Skeletal muscle satellite cell (primary cell): ENCODE data around the gene ANKZF1.
A peak's percentile ranks its signal among the peaks of the same experiment; 100 is the strongest.

Source experiments
- H3K27me3 ChIP-seq: 2 replicates; pipeline ENCODE4 v1.7.0; 2013; ENCODE audit warnings: low read length; ENCODE audit not compliant: control insufficient read depth, insufficient read depth
- H3K36me3 ChIP-seq: 2 replicates; pipeline ENCODE4 v1.7.0; 2013; ENCODE audit warnings: mild to moderate bottlenecking, control low read depth, low read length; ENCODE audit not compliant: insufficient read depth
- H3K4me1 ChIP-seq: 2 replicates; pipeline ENCODE4 v1.7.0; 2013; ENCODE audit warnings: low read length; ENCODE audit not compliant: control insufficient read depth, insufficient read depth
- H3K4me2 ChIP-seq: 2 replicates; pipeline ENCODE4 v1.7.0; 2013; ENCODE audit warnings: mild to moderate bottlenecking, low read length
- H3K4me3 ChIP-seq: 2 replicates; pipeline ENCODE4 v1.7.0; 2013; ENCODE audit warnings: low read length
- H3K9ac ChIP-seq: 2 replicates; pipeline ENCODE4 v1.7.0; 2013; ENCODE audit warnings: mild to moderate bottlenecking, low read depth, low read length, moderate library complexity
- H3K9me3 ChIP-seq: replicated peaks from 2 replicates; pipeline ENCODE4 v1.7.0; 2013; ENCODE audit warnings: mild to moderate bottlenecking, control low read depth, low read length

ANKZF1 gene

GRCh38 chr2:219234331-219234730 is 4.7 kb downstream of the ANKZF1 start:
- H3K27me3 ChIP-seq = no peaks in the 10 kb centered on the region
- no peak overlapping the region for H3K9ac ChIP-seq
- no peak overlapping the region for H3K4me2 ChIP-seq
- H3K4me1 ChIP-seq = peaks cover 3% of the 10 kb centered on the region
- peaks cover 65% of the 10 kb centered on the region for H3K36me3 ChIP-seq
- no peak overlapping the region for H3K4me3 ChIP-seq
- H3K9me3 ChIP-seq = no peaks in the 10 kb centered on the region

DNA sequence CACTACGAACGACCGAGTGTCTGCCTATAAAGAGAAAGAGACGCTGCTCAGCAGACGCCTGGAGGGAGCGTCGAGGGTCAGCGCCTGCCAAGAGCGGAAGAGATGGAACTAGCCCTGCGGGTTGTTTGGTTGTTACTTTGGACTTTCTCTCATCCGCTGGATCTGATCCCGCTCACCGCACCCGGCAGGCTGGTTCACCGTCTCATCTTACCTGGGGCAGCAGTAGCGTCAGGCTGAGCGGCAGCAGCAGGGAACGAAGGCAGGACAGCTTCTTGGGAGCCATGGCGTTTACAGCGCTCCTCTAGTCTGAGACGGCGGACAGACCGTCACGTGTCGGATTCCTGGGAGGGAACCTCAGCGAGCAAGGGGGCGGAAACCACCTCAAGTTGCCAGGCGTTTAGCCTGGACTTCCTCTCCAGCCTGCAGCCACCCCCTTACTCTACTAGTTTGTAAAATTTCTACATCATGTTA is 13.7 kb downstream of the ANKZF1 start:
- H3K9ac ChIP-seq = no peak overlapping the region
- no peaks in the 10 kb centered on the region for H3K27me3 ChIP-seq
- peaks cover 23% of the 10 kb centered on the region for H3K4me1 ChIP-seq
- no peaks in the 10 kb centered on the region for H3K9me3 ChIP-seq
- H3K4me2 ChIP-seq = no peak overlapping the region
- H3K4me3 ChIP-seq = no peak overlapping the region
- peaks cover 17% of the 10 kb centered on the region for H3K36me3 ChIP-seq

DNA sequence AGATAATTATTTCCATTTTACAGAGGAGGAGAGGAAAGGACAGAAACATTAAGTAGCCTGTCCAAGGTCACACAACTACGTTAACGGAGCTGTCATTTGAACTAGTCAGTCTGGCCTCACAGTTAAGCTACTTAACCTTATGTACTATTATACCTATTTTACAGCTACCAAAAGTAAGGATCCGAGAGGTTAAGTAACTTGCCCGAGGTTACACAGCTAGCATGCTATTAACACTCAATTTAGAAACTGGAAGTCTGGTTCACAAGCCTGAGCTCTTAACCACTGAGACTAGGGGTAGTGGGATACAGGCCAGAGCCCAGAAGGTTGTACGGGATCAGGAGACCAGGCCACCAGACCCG is 15.2 kb downstream of the ANKZF1 start:
- Histone ChIP-seq H3K4me1 (peaks cover 37% of the 10 kb centered on the region), H3K4me2 (peak overlapping the region; percentile 93)

DNA sequence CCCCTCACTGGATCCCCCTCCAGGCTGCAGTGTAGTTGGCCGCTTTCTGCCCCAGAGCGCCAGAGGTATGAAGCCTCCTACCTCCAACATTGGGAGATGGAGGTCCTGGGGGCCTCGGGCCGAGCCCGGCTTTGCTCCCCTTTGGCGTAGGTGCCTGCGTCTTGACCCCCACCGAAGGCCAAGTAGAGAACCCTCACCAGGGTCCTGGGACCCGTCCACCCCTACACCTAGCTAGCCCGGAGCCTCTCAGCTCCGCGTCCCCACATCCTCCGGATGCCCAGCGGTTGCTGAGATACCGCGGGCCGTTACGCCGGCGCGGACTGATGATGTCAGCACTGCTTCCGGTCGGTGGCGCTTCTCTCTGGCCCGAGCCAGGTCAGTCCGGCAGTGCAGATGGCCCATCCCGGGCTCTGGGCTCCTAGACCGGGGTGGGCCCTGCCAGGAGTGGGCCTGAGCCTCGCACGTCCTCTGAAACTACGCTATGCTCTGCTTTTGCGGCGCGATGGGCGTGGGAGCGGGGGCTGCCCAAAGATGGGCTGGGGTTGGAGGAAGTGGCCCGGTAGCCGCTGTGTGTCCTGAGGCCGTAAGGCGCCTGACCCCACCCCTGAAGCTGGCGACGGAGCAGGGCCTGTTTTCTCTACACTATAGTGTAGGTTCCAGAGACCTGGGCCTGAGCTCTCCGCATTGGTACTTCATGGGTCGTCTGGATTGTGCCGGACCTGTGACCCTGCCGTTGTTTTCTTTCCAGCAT is 15.7 kb downstream of the ANKZF1 start, which contains the start of the genes GLB1L and STK16:
GLB1L (minus strand) TSS at position 297 of the 751 bp plus-strand sequence. CDS start 1,871 bp downstream, outside the sequence.
STK16 (plus strand) TSS at position 332 of the 751 bp plus-strand sequence. CDS start 521 bp downstream, outside the sequence.
- H3K4me2 ChIP-seq = peak within 1 kb of the TSS; percentile 93
- peaks cover 43% of the 10 kb centered on the region for H3K4me1 ChIP-seq
- H3K36me3 ChIP-seq = peaks cover 18% of the 10 kb centered on the region
- no peaks in the 10 kb centered on the region for H3K9me3 ChIP-seq
- no peaks in the 10 kb centered on the region for H3K27me3 ChIP-seq
- H3K4me3 ChIP-seq = peak within 1 kb of the TSS; percentile 92
- peak within 1 kb of the TSS; percentile 99 for H3K9ac ChIP-seq

More for the DNA sequence above, 15.2 kb downstream of the ANKZF1 start:
- Histone ChIP-seq H3K27me3 (no peaks in the 10 kb centered on the region), H3K9ac (peak overlapping the region; percentile 99), H3K9me3 (no peaks in the 10 kb centered on the region), H3K4me3 (peak overlapping the region; percentile 92), H3K36me3 (peaks cover 18% of the 10 kb centered on the region)

- Histone ChIP-seq H3K9ac (peak overlapping the region; percentile 99), H3K27me3 (no peaks in the 10 kb centered on the region), H3K9me3 (no peaks in the 10 kb centered on the region), H3K4me2 (peak overlapping the region; percentile 93), H3K36me3 (peaks cover 23% of the 10 kb centered on the region), H3K4me1 (peaks cover 48% of the 10 kb centered on the region), H3K4me3 (peak overlapping the region; percentile 92)
Measured at GRCh38 chr2:219245899-219246230, 16.3 kb downstream of the ANKZF1 start.

DNA sequence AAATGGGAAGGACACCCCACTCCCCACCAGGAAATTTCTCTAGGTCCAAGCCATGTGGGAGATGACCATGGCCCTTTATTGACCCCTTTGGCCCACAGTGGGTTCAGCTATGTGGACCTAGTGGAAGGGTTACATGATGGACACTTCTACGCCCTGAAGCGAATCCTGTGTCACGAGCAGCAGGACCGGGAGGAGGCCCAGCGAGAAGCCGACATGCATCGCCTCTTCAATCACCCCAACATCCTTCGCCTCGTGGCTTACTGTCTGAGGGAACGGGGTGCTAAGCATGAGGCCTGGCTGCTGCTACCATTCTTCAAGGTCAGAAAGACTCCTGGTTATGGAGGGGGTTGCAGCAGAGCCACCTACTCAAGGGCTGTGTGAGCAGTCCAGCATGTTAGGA is 17.0 kb downstream of the ANKZF1 start:
- peak overlapping the region; percentile 99 for H3K9ac ChIP-seq
- peak overlapping the region; percentile 92 for H3K4me3 ChIP-seq
- no peaks in the 10 kb centered on the region for H3K27me3 ChIP-seq
- no peaks in the 10 kb centered on the region for H3K9me3 ChIP-seq
- H3K4me1 ChIP-seq = peaks cover 55% of the 10 kb centered on the region
- H3K4me2 ChIP-seq = peak overlapping the region; percentile 93
- peaks cover 23% of the 10 kb centered on the region for H3K36me3 ChIP-seq

DNA sequence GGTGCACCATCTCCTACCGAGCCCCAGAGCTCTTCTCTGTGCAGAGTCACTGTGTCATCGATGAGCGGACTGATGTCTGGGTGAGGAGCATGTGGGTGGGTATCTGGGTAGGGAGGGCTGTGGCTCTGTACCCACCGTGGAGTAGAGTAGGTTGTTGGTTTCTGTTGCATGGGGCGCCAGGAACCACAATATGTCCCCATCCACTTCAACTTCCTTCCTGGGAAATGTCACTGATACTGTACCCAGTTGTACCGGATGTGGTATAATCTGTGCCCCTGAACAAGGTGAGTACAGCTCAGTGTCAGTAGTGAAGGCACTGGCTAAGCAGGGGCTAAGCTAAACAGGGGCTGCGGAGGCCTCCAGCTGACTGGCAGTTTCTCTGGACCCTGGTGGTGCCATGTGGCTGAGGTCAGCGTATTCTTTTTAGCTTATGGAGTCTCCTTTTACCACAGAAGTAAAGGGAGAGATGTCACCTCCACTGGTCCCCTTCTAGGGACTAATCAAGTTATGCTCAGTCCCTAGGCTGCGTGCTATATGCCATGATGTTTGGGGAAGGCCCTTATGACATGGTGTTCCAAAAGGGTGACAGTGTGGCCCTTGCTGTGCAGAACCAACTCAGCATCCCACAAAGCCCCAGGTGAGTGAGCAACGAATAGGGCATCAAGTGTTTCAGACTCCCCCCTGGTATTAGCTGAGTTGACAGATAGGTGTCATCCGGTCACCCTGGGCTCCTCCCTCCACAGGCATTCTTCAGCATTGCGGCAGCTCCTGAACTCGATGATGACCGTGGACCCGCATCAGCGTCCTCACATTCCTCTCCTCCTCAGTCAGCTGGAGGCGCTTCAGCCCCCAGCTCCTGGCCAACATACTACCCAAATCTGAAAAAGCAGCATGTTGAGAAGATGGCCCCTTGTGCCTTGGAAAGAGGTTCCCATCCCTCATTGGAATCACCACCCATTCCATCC is 18.4 kb downstream of the ANKZF1 start:
- no peak overlapping the region for H3K9ac ChIP-seq
- H3K27me3 ChIP-seq = no peaks in the 10 kb centered on the region
- H3K4me2 ChIP-seq = no peak overlapping the region
- no peaks in the 10 kb centered on the region for H3K9me3 ChIP-seq
- H3K36me3 ChIP-seq = peaks cover 23% of the 10 kb centered on the region
- H3K4me1 ChIP-seq = peaks cover 69% of the 10 kb centered on the region
- no peak overlapping the region for H3K4me3 ChIP-seq

DNA sequence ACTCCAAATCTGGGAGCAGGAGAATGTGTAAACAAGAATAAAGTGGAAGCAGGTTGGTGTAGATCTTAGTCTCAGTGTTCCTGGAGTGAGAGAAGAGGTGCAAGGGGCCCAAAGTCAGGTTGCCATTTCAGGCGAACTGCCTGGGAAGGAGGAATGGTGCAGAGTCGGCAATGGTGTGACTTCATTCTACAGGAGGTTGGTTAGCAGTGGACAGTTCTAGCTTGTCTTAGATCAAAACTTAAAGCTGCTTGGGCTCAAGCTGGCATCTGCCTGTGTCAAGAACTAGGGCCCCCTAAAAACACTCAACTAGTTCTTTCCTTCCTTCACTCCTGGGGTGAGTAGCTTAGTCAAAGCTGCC is 19.2 kb downstream of the ANKZF1 start:
- H3K9me3 ChIP-seq = no peaks in the 10 kb centered on the region
- H3K36me3 ChIP-seq = peaks cover 23% of the 10 kb centered on the region
- H3K9ac ChIP-seq = peak overlapping the region; percentile 66
- H3K27me3 ChIP-seq = no peaks in the 10 kb centered on the region
- peak overlapping the region; percentile 41 for H3K4me2 ChIP-seq
- H3K4me1 ChIP-seq = peaks cover 78% of the 10 kb centered on the region
- peak overlapping the region; percentile 27 for H3K4me3 ChIP-seq

GRCh38 chr2:219249203-219249980 is 19.8 kb downstream of the ANKZF1 start:
- H3K36me3 ChIP-seq = peaks cover 23% of the 10 kb centered on the region
- H3K4me3 ChIP-seq = peak overlapping the region; percentile 27
- no peaks in the 10 kb centered on the region for H3K9me3 ChIP-seq
- peaks cover 84% of the 10 kb centered on the region for H3K4me1 ChIP-seq
- peaks cover 5% of the 10 kb centered on the region for H3K27me3 ChIP-seq
- H3K4me2 ChIP-seq = peak overlapping the region; percentile 41
- peak overlapping the region; percentile 66 for H3K9ac ChIP-seq

DNA sequence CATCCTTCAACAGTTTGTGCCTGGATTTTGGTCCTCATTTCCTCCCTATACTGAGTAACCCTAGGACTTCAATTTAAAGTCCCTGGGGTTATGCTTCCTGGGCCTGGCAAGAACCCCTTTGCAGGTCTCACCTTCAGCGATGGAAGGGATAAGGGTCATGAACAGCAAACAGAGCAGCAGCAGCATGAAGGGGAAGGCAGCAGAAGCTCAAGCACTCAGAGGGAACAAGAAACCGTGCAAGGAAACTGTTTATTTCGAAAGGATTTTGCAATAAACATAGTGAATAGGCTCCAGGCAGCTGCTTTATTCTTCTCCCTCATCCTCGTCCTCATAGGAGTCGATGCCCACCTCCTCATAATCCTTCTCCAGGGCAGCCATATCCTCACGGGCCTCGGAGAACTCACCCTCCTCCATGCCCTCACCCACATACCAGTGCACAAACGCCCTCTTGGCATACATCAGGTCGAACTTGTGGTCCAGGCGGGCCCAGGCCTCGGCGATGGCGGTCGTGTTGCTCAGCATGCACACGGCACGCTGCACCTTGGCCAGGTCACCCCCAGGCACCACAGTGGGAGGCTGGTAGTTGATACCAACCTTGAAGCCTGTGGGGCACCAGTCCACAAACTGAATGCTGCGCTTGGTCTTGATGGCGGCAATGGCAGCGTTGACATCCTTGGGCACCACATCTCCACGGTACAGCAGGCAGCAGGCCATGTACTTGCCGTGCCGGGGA is 20.6 kb downstream of the ANKZF1 start:
- peak overlapping the region; percentile 8 for H3K4me3 ChIP-seq
- H3K4me2 ChIP-seq = peak overlapping the region; percentile 41
- H3K9ac ChIP-seq = peak overlapping the region; percentile 61
- peaks cover 82% of the 10 kb centered on the region for H3K4me1 ChIP-seq
- peaks cover 23% of the 10 kb centered on the region for H3K36me3 ChIP-seq
- H3K9me3 ChIP-seq = no peaks in the 10 kb centered on the region
- H3K27me3 ChIP-seq = peaks cover 11% of the 10 kb centered on the region
